Measurements from ENCODE around the gene KCNC1.

- no peak for TF ChIP-seq CTCF (conservative IDR thresholded peaks at IDR 0.05 in 1 of 2, IDR thresholded peaks at IDR 0.05 in 1 of 2; ENCODE audit: extremely low read depth in 1 of 2, insufficient read depth in 1 of 2, low read depth in 1 of 2, low read length in 2 of 2)
- no peak for TF ChIP-seq EZH2 (IDR thresholded peaks at IDR 0.05; ENCODE audit: borderline replicate concordance, low read length)
Measured at GRCh38 chr11:17691550-17691949, 43.0 kb upstream of the KCNC1 start.
